Pulmonary artery endothelial cell (primary cell): ENCODE data around the gene C14orf132. TPM values are rescaled to one million over a fixed set of nuclear protein-coding genes. Genes with fewer than 3 reads are reported as not detected.

Source experiments
- DNase-seq: peaks from one replicate; pipeline ENCODE4 v3.0.0-alpha.2; 2011; ENCODE audit warnings: low read depth, low spot score
- total RNA-seq: library from RNA; depleted of rRNA; stranded (reverse); fragments of >200 nt; gene quantifications from 2 replicates; pipeline ENCODE4 v1.2.3, GENCODE V29; 2014

Gene C14orf132
- total RNA-seq, 1 donor from 2014 or later: 1.3 TPM

DNA sequence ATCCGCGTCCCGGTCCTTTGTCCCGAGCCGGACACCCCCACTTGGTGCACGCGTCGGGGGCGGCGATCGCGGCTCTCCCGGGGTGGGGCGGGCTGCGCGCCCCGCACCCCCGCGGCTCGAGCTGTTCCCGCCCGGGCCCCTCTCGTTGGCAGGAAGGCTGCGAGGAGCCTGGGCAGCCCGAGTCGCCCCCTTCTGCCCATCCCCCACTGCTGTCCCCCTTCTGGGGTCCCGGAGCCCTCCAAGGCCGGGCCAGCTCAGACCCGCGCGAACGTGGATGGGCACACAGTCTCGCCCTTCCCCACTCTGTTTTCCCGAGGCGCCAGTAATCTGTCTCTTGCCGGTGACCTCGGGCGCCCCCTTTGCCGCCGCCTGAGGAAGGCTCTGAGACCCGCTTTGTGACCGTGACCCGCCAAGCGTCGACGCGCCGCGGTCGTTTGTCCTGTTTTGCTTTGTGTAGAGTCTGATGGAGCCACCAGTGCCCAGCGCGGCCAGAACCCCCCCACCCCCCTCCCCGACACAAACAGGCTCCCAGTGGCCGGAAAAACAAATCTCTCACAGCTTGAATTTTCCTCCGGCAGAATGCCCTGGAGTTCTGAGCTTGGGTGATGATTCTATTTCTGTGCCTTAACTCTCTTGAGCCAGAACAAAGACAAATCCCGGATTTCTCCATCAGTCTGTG, 610 bp downstream of the C14orf132 start:
- DNase-seq: no peak

DNA sequence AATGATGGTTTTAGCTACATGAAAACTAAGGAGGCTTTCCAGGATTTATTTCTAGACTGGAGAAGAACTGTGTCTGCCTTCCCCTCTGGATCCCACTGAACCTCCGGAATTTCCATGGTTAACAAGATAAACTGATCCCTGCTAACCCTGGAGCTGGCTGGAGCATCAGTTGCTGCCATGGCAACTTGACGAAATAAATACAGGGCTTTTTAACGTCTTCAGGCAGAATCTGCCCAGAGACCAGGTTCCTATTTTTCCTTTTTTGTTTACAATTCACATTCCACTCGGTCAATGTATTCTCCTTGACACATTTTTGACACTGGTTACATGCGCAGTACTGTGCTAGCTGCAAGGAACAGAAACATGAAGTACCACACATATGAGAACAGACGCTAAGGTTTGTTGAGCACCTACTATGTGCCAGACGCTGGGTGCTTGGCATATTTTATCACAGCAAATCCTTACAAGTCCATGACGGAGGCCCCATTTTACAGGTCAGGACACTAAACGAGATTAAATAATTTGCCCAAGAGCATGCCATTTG, 1.7 kb downstream of the C14orf132 start:
- no peak for DNase-seq

DNA sequence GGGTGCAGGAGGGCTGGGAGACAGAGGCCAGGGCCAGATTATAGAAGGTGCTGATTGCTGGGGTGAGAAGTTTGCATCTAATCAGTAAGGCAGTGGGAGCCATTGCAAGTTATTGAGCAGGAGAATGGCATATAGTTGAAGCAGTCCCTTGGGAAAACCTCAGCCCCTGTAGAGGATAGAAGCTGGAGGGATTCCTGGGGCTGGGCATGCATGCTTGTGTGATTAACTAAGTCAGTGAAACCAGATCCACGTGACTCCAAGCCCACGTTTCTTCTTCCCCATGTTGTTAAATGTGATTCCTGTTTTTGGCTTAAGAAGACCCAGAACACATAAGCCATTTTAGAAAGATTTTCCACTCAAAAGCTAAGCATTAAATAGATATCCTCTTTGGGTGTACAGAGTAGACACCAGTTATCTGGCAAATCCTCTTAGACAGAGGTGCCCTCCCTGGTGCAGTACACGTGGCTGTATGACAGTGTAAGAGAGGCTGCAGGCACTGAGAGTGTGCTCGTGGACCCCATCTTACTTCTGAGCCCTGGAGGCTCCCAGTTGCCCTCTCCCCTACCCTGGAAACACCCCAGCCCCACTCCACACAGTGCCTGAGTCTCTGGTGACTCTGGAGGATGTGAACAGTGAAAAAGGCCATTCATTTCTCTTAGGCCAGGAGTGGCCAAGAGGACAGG, 3.2 kb downstream of the C14orf132 start:
- no peak for DNase-seq

DNA sequence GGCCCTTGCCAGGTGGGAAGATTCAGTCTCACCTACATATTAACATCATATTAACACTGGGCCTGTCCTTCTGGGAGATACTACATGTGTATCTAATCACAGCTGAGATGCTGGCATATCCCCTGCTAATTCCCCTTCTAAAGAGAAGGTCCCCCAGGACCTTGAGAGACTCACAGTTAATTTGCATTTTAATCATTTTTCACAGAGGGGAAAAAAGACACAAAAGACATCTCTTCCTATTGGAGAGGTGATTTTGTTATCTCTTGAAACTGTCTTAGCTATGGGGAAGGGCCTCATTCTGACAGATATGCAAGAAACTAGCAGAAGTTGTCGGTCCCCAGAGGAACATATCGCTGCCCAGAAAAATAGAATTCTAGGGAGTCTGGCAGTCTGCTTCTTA, 7.5 kb downstream of the C14orf132 start:
- DNase-seq: no peak

DNA sequence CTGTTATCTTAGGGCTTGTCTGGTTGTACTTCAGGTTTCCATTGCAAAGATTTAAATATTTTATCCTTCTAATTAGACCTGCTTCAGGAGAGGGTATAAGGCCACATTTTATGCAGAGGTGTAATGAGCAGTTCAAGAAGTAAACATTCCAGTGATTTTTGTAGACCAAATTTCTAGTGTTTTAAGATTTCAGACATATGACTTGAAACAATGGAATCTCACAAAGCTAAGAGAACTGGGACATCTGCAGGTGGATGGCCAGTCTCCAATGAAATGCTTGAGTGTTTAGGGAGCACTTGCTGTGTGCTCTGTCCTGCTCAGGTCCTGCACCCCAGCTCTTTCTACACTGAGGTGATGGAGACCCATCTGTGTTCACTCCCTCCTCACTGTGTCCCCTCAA, 7.9 kb downstream of the C14orf132 start:
- no peak for DNase-seq

DNA sequence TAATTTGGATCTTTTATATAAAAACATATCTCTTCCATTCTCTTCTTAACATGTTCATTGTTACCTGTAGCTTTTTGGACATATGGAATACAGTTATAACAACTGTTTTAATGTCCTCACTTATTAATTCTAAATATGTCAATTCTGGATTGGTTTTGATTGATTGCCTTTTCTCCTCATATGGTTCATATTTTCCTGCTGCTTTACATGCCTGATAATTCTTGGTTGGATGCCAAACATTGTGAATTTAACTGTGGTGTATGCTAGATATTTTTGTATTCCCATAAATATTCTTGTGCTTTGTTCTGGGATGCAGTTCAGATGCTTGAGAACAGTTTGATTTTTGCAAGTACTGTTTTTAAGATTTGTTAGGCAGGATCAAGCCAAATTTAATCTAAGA, 10.8 kb downstream of the C14orf132 start:
- no peak for DNase-seq

DNA sequence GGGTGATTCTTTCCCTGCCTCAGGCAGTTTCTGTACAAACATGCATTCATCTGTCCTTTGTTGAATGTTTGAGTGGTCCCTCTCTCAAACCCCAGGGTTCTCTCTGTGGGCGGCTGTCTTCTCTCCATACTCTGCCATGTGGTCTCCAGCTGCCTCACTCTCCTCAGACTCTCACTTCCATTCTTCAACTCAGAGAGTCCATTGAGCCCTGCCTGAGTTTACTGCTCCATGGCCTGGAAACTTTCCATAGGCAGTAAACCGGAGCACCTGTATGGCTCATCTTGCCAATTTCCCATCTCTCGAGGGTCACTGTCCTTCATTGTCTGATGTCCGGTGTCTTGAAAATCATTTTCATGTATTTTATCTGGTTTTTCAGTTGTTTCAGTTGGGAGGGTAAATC, 11.3 kb downstream of the C14orf132 start:
- DNase-seq: no peak

DNA sequence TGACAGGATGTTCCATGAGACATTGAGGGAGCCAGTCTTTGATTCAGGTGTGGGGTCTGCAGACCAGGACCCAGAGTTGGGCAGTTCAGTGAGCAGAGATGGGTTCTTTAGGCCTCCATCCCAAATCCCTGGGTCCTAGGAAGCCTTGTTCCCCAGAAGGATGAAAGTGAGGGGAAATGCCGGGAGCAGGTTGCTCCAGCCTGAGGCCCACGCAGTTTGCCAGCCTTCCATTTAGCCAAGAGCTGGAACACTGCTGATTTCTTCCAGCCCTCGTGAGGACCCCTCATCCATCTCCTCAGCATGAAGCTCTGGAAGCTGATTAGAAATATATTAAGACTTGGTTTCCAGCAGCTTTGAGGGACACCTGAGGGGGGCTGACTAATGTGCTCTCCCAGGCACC, 12.1 kb downstream of the C14orf132 start:
- DNase-seq: no peak

DNA sequence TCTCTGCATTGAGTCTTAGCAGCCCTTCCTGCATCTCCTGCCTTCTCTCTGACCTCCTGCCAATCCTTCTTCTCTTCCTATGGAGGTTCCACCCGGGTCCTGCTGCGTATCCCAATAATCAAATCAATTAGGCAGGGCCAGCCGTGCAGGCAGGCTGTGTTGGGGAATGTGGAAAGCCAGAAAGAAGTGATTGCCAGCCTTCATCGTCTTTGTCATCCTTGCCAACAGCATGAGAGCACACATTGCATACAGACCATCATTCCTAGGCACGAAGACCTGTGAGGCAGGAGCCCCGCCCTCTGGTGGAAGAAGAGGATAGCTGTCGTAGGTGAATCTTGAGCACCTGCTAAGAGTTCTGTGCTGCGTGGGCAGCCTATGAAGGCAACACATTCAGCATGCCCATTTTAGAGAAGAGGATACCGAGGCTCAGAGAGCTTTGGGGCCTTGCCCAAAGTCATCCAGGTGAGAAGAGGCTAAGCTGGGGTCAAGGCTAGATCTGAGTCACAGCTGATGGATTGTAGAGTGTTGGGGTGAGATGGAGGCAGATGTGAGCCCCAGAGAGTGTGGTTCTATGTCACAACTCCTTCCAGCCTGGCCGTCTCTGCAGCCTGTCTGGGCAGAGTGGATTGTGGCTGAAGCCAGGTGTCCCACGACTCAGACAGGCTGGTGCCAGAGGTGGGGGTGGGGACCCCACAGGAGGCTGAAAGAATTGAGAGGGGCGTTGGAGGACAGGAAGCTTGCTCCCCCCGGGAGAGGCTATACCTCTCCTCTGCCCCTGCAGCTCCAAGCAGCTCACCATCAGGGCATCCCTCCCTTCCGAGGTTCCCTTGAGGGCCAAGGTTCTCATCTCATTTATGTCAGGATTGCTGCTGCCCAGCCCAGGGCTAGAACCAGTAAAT, 12.7 kb downstream of the C14orf132 start:
- no peak for DNase-seq

DNA sequence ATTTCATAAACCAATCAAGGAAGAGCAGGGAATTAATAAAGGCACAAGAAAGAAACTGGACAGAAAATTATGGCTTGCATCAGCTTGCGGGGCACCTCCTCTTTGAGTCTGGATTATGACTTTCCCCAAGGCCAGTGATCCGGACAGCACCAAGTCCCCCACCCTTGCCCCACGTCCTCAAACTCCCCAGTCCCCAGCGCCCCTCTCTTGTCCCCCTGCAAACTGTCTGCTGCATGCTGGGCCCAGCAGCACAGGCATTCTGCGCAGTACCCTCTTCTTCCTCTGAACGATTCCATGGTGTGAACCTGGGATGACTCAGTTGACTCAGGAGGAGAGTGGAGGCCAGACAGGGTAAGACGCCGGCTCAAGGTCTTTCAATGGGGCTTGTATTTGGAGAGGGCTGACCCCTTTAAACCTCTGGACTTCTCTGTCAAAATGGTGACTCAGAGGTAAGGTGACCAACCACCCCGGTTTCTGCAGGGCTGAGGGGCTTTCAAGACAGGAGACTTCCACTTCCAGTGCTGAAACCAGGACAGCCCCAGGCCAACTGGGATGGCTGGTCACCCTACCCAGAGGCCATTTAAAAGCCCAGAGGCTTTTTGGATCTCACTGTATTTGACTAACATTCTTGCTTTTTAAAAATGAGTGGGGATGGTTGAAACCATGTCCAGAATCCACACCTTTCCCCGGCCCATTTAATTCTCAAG, 13.5 kb downstream of the C14orf132 start:
- DNase-seq: no peak

DNA sequence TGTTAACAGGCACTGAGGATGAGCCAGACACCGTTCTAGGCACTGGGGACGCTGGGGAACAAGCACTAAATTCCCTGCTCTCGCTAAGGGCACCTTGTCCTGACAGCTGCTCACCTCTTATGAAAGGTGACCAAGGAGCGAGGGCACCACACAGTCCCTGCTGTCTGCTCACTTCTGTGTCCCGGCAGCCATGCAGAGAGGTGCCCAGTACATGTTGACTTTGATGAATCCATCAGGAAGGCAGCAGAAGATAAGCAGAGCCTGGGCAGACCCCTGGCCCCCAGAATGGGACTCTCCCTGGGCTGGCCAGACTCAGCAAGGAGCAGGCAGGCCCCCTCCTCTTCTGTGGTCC, 14.1 kb downstream of the C14orf132 start:
- no peak for DNase-seq

DNA sequence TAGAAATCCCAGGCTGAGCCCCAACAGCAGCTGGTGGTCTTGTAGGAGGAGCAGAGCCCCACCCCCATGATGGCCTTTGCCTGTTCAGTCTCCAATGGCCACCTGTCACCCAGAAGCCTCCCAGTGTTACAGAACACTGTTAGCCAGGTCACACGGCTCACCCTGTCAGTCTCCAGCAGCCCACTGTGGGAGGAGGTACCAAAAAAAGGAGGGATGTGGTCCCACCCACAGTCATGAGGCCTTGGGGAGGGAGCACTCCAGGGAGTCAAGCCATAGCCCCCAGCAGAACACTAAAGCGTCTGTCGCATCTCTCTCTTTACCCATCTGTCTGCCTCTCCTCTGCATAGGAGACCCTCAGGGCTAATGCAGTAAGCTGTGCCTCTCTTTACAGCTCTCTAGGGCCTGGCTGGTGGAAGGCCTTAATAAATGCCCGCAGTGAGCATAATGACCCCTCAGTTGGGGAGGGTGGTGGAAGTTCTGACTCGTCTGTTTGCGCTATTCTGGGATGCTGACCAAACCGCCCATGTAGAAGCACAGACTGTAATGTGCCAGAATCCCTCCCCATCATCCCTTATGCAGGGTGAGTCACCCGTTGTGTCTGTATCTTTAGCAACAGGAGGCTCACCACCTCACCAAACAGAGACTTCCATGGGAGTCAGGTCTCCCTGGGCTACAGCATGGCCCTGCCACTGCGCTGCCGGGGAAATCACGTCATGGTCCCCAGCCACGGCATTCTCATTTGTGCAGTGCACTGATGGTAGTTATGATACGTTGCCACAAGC, 14.6 kb downstream of the C14orf132 start:
- DNase-seq: no peak

DNA sequence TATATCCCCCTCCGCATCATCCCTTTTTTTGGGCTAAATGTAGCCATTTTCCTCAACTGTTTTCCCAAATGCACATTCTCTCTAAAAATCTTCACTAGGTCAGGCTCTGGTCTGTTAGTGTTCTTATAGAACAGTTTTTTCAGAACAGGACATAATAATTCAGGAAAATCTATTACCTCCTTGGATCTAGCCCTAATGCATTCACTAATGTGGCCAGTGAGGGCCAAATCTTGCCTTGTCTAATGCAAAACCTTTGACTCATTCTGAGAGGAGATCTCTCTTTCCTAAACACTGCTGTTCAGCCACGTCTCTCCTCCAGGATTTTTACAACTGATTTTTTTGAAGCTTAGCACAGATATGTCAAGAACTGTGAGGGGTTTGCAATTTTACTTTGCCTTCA, 15.5 kb downstream of the C14orf132 start:
- no peak for DNase-seq

DNA sequence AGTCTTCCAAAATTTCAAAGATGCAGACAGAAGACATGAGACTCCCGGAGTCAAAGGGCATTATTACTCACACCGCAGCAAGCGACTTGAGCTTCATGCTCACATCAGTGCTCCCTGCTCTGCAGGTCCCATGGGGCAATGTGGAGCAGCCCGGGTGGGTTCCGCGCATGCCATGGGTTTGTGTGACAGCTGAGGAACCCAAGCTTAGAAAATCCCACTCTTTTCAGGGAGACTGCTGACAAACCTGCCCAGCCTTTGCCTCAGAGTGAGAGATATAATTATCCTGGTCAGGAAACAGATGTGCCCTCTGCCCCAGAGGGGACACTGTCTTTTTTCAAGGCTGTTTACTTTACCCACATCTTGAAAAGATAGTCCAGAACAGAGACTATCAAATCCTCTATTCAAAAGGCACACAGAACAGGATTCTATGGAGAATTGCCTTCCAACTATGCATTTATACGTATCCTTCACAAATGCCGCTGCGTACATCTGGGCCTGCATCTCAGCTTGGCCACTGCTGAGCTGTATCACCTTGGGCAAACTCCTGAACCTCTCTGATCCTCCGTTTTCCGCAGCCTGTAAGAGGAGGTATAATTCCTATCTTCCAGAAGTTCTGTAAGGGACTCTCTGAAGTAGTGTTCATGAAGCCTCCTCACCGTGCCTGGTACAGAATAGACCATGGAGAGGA, 16.0 kb downstream of the C14orf132 start:
- DNase-seq: no peak

DNA sequence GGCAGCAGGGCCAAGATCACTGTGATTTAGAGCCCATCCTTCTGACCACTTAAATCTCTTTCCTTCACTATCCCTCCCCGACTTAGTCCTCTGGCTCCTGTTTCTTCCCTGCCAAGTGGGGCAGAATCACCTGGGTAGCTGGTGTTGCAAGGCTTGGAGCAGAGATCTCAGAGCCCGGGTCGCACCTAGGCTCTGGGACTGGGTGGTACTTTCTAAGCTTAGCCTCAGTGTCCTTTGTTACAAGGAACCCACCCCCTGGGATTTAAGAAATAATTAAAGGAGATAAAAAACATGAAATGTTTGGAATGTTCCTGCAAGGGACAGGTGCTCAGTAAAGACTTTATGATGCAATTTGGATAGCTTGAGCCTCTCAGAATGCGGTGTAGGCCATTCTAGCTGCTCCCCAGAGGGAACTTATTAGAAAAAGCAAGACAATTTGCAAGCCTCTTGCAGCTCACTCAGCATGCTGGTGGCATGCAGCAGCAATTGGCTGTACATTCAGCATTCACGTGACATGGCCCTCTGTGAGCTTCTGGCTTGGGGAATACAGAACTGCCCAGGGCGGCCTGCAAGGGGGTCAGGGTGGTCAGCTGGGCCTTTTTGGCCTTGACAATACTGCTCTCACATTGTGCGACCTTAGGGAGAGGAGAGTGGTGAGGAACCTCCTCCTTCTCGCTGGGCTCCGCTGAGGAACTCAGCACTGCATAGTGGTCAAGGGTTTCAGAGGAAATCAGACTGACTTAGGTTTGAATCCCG, 16.8 kb downstream of the C14orf132 start:
- no peak for DNase-seq

DNA sequence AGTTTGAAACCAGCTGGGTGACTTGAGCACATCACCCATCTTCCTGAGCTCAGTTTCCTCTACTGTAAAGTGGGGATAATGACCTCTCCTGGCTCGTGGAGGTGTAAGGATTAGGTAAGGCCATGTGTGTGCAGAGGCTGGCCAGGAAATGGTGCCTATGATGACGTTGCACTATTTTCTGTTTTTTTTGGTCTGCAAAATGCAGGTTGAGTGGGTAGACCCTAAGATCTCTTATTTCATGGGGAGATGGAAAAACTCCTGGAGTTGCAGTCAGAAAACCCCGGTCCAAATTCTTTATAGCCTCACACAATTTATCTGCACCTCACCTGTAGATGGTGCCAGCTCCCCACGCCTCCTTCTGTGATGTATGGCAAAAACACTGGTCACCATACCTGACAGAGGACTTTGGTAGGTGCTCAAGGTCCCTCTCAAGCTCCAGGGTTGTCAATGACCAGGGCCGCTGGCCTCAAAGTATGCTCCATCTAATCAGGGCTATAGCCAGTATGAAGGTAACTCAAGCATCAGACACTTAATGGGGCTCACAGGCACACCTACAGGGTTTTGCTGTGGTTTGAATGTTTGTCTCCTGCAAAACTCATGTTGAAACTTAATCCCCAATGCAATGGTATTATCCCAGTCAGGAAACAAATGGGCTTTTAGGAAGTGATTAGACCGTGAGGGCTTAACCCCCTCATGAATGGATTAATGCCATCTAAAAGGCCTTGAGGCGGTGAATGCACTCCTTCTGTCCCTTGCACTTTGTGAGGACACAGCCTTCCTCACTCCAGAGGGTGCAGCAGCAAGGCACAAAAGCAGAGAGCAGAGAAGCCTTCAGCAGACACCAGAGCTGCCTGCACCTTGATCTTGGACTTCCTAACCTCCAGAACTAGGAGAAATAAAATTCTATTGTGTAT, 17.6 kb downstream of the C14orf132 start:
- no peak for DNase-seq

DNA sequence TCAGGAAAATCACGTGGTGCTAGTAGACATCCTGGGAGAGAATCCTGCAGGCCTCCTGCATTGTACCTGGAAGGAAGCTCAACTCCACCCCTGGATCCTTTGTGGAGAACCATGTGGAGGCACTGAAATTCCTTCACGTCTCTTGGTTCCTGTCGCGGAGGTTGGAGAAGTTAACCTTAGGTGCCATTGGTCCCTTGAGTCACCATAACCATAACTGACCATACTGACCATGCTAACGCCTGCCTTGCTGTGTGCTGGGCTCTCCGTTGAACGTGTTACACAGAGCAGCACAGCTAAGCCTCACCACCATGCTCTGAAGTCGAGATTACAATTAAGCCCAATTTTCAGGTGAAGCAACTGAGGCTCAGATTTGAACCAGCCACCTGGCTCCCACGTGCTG, 18.6 kb downstream of the C14orf132 start:
- DNase-seq: no peak

DNA sequence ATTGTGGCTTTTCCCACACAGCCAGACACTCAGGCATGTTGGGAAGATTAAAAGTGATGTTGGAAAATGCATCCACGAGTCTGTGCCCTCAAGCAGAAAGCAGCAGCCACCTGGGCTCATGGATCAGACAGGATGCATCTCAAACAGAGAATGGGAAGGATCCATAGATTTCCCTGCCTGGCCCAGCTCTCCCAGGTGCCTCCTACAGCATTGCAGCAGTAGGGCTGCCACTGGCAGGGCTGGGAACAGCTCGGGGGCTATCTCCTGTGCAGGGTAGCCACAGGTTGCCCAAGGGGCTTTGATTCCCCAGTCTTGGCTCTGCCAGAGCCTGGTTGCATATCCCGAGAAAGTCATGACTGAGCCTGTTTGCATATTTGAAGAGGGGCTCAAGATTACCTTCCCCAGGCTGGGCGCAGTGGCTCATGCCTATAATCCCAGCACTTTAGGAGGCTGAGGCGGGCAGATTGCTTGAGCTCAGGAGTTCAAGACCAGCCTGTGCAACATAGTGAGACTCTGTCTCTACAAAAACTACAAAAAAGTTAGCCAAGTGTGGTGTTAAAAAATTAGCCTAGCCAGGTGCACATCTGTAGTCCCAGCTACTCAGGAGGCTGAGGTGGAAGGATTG, 19.5 kb downstream of the C14orf132 start:
- no peak for DNase-seq
